Mesenchymal stem cell (in vitro differentiated cells and primary cell): ENCODE measurements around the gene STRBP.

Experiments used
- DNase-seq: peaks from one replicate; pipeline ENCODE4 v3.0.0-alpha.2; 2013
- H2AFZ ChIP-seq: one replicate; pipeline ENCODE4 v1.6.1; 2013; ENCODE audit warnings: low read depth, mild to moderate bottlenecking, control low read depth, inconsistent platforms, low read length, moderate library complexity
- H2AK5ac ChIP-seq: 2 replicates; pipeline ENCODE4 v1.6.1; 2013; ENCODE audit warnings: low read length, moderate library complexity, mild to moderate bottlenecking, inconsistent platforms; ENCODE audit not compliant: severe bottlenecking
- H2BK120ac ChIP-seq: one replicate; pipeline ENCODE4 v1.6.1; 2013; ENCODE audit warnings: low read depth, mild to moderate bottlenecking, inconsistent platforms, low read length, moderate library complexity
- H2BK12ac ChIP-seq, 2 experiments: one replicate each; pipeline ENCODE4 v1.6.1; 2013; ENCODE audit warnings: inconsistent platforms in 2 of 2, low read length in 2 of 2, mild to moderate bottlenecking in 2 of 2, moderate library complexity in 2 of 2, control low read depth in 1 of 2
- H2BK15ac ChIP-seq: one replicate; pipeline ENCODE4 v1.6.1; 2013; ENCODE audit warnings: mild to moderate bottlenecking, low read depth, inconsistent platforms; ENCODE audit not compliant: poor library complexity, severe bottlenecking
- H2BK5ac ChIP-seq: 2 replicates; pipeline ENCODE4 v1.6.1; 2013; ENCODE audit warnings: low read depth, mild to moderate bottlenecking, low read length, control low read depth, inconsistent platforms; ENCODE audit not compliant: poor library complexity, severe bottlenecking
- H3K14ac ChIP-seq, 2 experiments: one replicate each; pipeline ENCODE4 v1.6.1; 2013; ENCODE audit warnings: inconsistent platforms in 2 of 2, low read length in 2 of 2, control low read depth in 1 of 2, mild to moderate bottlenecking in 1 of 2, moderate library complexity in 1 of 2
- H3K18ac ChIP-seq, 2 experiments: one replicate each; pipeline ENCODE4 v1.6.1; 2013; ENCODE audit warnings: inconsistent platforms in 2 of 2, low read length in 2 of 2, control low read depth in 1 of 2, low read depth in 1 of 2, mild to moderate bottlenecking in 1 of 2
- H3K23ac ChIP-seq, 2 experiments: one replicate each; pipeline ENCODE4 v1.6.1; 2013; ENCODE audit warnings: inconsistent platforms in 2 of 2, low read length in 2 of 2, mild to moderate bottlenecking in 2 of 2, moderate library complexity in 2 of 2, control low read depth in 1 of 2
- H3K27ac ChIP-seq: 2 replicates; pipeline ENCODE4 v1.5.1; 2013; ENCODE audit warnings: mild to moderate bottlenecking, moderate library complexity, low read length, control low read depth, inconsistent platforms; ENCODE audit not compliant: poor library complexity, severe bottlenecking
- H3K27me3 ChIP-seq, 2 experiments: 2 replicates each; pipeline versions ENCODE4 v1.6.1 to v1.7.0; 2013; ENCODE audit warnings: low read length in 2 of 2, mild to moderate bottlenecking in 2 of 2, moderate library complexity in 2 of 2, control low read depth in 1 of 2, inconsistent platforms in 1 of 2; ENCODE audit not compliant: control insufficient read depth in 1 of 2, insufficient read depth in 1 of 2
- H3K36me3 ChIP-seq, 2 experiments: 2 replicates each; pipeline versions ENCODE4 v1.6.1 to v1.7.0; 2013; ENCODE audit warnings: low read length in 2 of 2, control low read depth in 1 of 2, inconsistent platforms in 1 of 2, low read depth in 1 of 2, mild to moderate bottlenecking in 1 of 2; ENCODE audit not compliant: insufficient read depth in 2 of 2, control insufficient read depth in 1 of 2
- H3K4ac ChIP-seq, 2 experiments: one replicate each; pipeline ENCODE4 v1.6.1; 2013; ENCODE audit warnings: inconsistent platforms in 2 of 2, low read length in 2 of 2, mild to moderate bottlenecking in 2 of 2, moderate library complexity in 2 of 2, control low read depth in 1 of 2, low read depth in 1 of 2
- H3K4me1 ChIP-seq: 2 replicates; pipeline ENCODE4 v1.6.1; 2013; ENCODE audit warnings: low read depth, low read length, control low read depth; ENCODE audit not compliant: control insufficient read depth, insufficient read depth
- H3K4me2 ChIP-seq: 2 replicates; pipeline ENCODE4 v1.6.1; 2013; ENCODE audit warnings: low read length, mild to moderate bottlenecking, inconsistent platforms; ENCODE audit not compliant: poor library complexity, severe bottlenecking
- H3K4me3 ChIP-seq, 2 experiments: 2 replicates each; pipeline versions ENCODE4 v1.5.1 to v1.7.0; 2013; ENCODE audit warnings: low read length in 2 of 2, mild to moderate bottlenecking in 2 of 2, control low read depth in 1 of 2, low read depth in 1 of 2; ENCODE audit not compliant: insufficient read depth in 1 of 2
- H3K79me1 ChIP-seq: replicated peaks from 2 replicates; pipeline ENCODE4 v1.6.1; 2013; ENCODE audit warnings: mild to moderate bottlenecking, control low read depth, low read length, inconsistent platforms; ENCODE audit not compliant: poor library complexity, severe bottlenecking
- H3K9ac ChIP-seq: 2 replicates; pipeline ENCODE4 v1.7.0; 2013; ENCODE audit warnings: mild to moderate bottlenecking, low read length, moderate library complexity
- H3K9me3 ChIP-seq: 2 replicates; pipeline ENCODE4 v1.7.0; 2013; ENCODE audit warnings: mild to moderate bottlenecking, low read length; ENCODE audit not compliant: control insufficient read depth
- H4K8ac ChIP-seq: one replicate; pipeline ENCODE4 v1.6.1; 2013; ENCODE audit warnings: inconsistent platforms, mild to moderate bottlenecking, low read length, moderate library complexity
- H4K91ac ChIP-seq: one replicate; pipeline ENCODE4 v1.6.1; 2013; ENCODE audit warnings: mild to moderate bottlenecking, low read length, inconsistent platforms
- WGBS: methylation state at CpG from one replicate; pipeline ENCODE4 v1.1.7; 2013; ENCODE audit warnings: mixed read lengths; 5-methylcytosine and 5-hydroxymethylcytosine counted together

The STRBP gene

GRCh38 chr9:123265833-123266232 lies 2.6 kb downstream of the STRBP start:
- Histone ChIP-seq H3K9ac (no peak overlapping the region), H3K4me3 (no peak overlapping the region), H3K4me2 (no peak overlapping the region), H3K4me1 (peaks cover 16% of the 10 kb centered on the region), H2BK120ac (no peak overlapping the region), H4K91ac (no peak overlapping the region), H2AK5ac (no peak overlapping the region), H3K23ac (no peak overlapping the region), H3K4ac (no peak overlapping the region), H3K79me1 (peaks cover 15% of the 10 kb centered on the region), H2BK5ac (no peak overlapping the region), H2BK15ac (no peak overlapping the region), H3K9me3 (no peaks in the 10 kb centered on the region), H3K18ac (no peak overlapping the region), H3K14ac (no peak overlapping the region), H3K36me3 (no peaks in the 10 kb centered on the region), H3K27ac (no peak overlapping the region), H2AFZ (no peak overlapping the region), H4K8ac (no peak overlapping the region), H2BK12ac (no peak overlapping the region), H3K27me3 (peaks cover 12 to 29% of the 10 kb centered on the region in 2 experiments)
- no peak for DNase-seq
- WGBS, result 96% methylated on average over 4 of the region's 4 CpGs

- Histone ChIP-seq H2BK15ac (no peak overlapping the region), H2BK5ac (no peak overlapping the region), H3K23ac (no peak overlapping the region), H3K4ac (no peak overlapping the region), H2BK12ac (no peak overlapping the region), H3K4me2 (no peak overlapping the region), H4K8ac (no peak overlapping the region), H3K18ac (no peak overlapping the region), H3K9ac (no peak overlapping the region), H2BK120ac (no peak overlapping the region), H3K27me3 (peaks cover 12 to 15% of the 10 kb centered on the region in 2 experiments), H3K4me3 (no peak overlapping the region), H4K91ac (no peak overlapping the region), H2AK5ac (no peak overlapping the region), H3K14ac (no peak overlapping the region), H3K36me3 (no peaks in the 10 kb centered on the region), H3K79me1 (peaks cover 17% of the 10 kb centered on the region), H3K27ac (no peak overlapping the region), H3K4me1 (peaks cover 9% of the 10 kb centered on the region), H2AFZ (no peak overlapping the region), H3K9me3 (no peaks in the 10 kb centered on the region)
- 93% methylated on average over 3 of the region's 3 CpGs for WGBS
- no peak for DNase-seq
These were observed 5.2 kb downstream of the STRBP start for GRCh38 chr9:123263227-123263626.

GRCh38 chr9:123262338-123262737 lies 6.0 kb downstream of the STRBP start:
- H2BK12ac ChIP-seq, result no peak overlapping the region
- H3K27ac ChIP-seq, result no peak overlapping the region
- H3K4me3 ChIP-seq, result no peak overlapping the region
- no peak overlapping the region for H3K4me2 ChIP-seq
- H2BK120ac ChIP-seq, result no peak overlapping the region
- peaks cover 4% of the 10 kb centered on the region for H3K4me1 ChIP-seq
- no peak overlapping the region for H3K18ac ChIP-seq
- no peak overlapping the region for H3K23ac ChIP-seq
- no peak overlapping the region for H4K8ac ChIP-seq
- H2AK5ac ChIP-seq, result no peak overlapping the region
- H2AFZ ChIP-seq, result no peak overlapping the region
- H3K4ac ChIP-seq, result no peak overlapping the region
- no peak overlapping the region for H2BK5ac ChIP-seq
- no CpG with 5 or more reads among the region's 1 CpG for WGBS
- no peaks in the 10 kb centered on the region for H3K9me3 ChIP-seq
- no peak overlapping the region for H3K9ac ChIP-seq
- no peak overlapping the region for H3K14ac ChIP-seq
- peaks cover 10 to 13% of the 10 kb centered on the region in 2 experiments for H3K27me3 ChIP-seq
- no peaks in the 10 kb centered on the region for H3K36me3 ChIP-seq
- H3K79me1 ChIP-seq, result peaks cover 15% of the 10 kb centered on the region
- no peak for DNase-seq
- H4K91ac ChIP-seq, result no peak overlapping the region
- H2BK15ac ChIP-seq, result no peak overlapping the region

GRCh38 chr9:123261006-123261677 lies 7.2 kb downstream of the STRBP start:
- Histone ChIP-seq H3K4me1 (no peaks in the 10 kb centered on the region), H3K18ac (no peak overlapping the region), H3K14ac (no peak overlapping the region), H3K4me3 (no peak overlapping the region), H3K79me1 (peaks cover 14% of the 10 kb centered on the region), H3K9ac (no peak overlapping the region), H4K91ac (no peak overlapping the region), H3K36me3 (no peaks in the 10 kb centered on the region), H3K27ac (no peak overlapping the region), H2AK5ac (no peak overlapping the region), H4K8ac (no peak overlapping the region), H3K27me3 (peaks cover 0 to 1% of the 10 kb centered on the region in 2 experiments), H3K4me2 (no peak overlapping the region), H2BK5ac (no peak overlapping the region), H2BK12ac (no peak overlapping the region), H2BK120ac (no peak overlapping the region), H2AFZ (no peak overlapping the region), H3K4ac (no peak overlapping the region), H2BK15ac (no peak overlapping the region), H3K23ac (no peak overlapping the region), H3K9me3 (no peaks in the 10 kb centered on the region)
- 98% methylated on average over 3 of the region's 3 CpGs for WGBS
- no peak for DNase-seq
